HG02610 (cell line): ENCODE data around the gene ARL8B.
"Not testable (repeated sequence)": the region's sequence is repeated elsewhere in the genome, so short reads cannot be mapped to it uniquely, and the experiment has no call there.

Experiments used
- ATAC-seq: cut with Tn5 transposase; IDR thresholded peaks from one replicate; pipeline ENCODE4 v1.9.1; 2021; ENCODE audit warnings: mild to moderate bottlenecking, moderate library complexity; ENCODE audit not compliant: unreplicated experiment

The ARL8B gene

DNA sequence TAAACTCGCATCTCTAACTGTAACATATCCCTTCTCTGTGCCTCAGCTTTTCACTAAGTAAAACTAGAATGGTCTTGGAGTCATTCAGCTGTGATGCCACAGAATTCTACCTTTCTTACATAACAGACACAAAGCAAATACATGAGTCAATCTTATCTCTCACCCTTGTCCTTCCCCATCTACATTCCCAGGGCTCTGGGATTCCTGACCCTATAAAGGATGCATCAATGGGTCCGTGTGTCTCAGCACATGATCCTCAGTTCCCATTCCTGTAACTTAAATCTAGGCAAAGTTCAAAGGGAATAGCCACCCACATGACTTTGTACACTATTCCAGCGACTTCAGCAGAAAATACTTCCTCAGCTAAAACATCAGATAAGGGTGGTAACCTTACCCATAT is 11.8 kb upstream of the ARL8B start:
- ATAC-seq: no peak

DNA sequence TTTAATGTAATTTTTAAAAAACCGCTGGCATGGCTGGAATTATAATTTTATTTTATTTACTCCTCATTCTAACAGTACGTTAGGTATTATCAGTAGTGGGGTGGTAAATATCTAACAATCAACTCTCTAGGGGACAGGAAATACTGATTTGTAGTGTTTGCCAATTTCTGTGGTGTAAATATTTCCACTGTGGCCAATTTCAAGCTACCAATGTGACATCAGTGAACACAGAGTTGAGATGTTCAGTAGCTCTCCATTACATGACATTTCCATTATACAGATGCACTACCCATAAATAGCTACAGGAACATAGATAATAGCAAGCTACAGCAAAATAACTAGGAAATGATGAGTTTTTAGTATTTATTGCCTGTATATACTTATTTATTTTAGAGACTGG is 10.0 kb upstream of the ARL8B start:
- no peak for ATAC-seq

- ATAC-seq: not testable (repeated sequence)
These were observed 8.4 kb upstream of the ARL8B start for GRCh38 chr3:5113726-5114125.

DNA sequence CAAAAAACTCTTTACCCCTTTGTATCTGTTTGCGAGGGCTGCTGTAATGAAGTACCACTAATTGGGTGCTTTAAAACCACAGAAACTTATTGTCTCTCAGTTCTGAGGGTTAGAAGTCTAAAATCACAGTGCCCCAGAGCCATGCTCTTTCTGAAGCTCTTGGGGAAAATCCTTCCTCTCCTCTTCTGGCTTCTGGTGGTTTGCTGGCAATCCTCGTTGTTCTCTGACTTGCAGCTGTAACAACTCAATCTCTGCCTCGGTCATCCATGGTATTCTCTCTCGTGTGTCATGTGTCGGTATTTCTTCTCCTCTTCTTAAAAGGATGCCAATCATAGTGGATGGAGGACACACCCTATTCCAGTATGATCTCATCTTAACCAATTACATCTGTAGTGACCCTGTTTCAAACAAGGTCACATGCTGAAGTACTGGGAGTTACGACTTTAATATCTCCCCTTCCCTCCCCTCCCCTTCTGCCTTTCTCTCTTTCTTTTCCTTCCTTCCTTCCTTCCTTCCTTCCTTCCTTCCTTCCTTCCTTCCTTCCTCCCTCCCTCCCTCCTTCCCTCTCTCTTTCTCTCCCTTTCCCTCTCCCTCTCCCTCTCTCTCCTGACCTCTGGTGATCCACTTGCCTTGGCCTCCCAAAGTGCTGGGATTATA is 6.5 kb upstream of the ARL8B start:
- no peak for ATAC-seq

DNA sequence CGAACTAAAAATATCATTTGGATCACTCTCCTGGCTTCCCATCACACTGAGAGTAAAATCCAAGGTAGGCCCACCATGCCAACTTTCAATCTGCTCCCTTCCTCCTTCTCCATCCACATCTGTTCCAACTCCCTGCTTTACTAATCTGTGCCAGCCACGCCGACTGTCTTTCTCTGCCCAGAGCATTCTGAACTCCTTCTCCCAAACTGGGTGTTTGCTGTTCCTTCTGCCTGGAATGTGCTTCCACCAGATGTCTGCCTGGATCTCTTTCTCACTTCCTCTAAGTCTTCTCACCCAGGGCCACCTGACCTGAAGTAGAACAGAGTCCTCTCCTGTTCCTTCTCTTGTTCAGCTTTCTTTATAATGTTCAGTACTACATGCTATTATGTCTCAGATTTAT is 5.6 kb upstream of the ARL8B start:
- no peak for ATAC-seq

DNA sequence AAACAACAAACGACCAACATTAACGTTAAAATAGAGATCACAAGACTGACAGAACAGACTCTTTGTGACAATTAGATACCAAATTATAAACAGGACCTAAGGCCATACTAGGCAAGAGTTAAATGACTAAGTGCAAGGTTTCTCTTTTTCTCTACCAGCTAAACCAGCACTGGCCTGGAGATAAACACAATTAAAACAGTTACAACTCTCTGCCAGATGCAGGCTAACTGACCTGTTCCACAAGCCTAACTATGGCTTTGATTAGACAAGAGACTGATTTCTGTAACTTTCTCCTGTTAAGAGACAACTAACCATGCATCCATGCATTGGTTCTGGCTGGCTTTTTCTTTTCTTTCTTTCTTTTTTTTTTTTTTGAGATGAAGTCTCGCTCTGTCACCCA is 1.6 kb upstream of the ARL8B start:
- ATAC-seq: no peak

GRCh38 chr3:5122741-5123706 is 932 bp downstream of the ARL8B start:
- peak; percentile 40 for ATAC-seq

DNA sequence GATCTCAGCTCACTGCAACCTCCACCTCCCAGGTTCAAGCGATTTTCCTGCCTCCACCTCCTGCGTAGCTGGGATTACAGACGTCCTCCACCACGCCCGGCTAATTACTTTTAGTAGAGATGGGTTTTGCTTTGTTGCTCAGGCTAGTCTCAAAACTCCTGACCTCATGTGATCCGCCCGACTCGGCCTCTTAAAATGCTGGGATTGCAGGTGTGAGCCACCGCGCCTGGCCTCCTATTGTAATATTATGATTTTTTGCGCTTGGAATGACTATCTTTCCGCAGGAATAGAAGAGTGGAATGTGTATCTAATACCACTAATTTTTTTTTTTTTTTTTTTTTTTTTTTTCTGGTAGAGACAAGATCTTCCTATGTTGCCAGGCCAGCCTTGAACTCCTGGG is 1.8 kb downstream of the ARL8B start:
- no peak for ATAC-seq

DNA sequence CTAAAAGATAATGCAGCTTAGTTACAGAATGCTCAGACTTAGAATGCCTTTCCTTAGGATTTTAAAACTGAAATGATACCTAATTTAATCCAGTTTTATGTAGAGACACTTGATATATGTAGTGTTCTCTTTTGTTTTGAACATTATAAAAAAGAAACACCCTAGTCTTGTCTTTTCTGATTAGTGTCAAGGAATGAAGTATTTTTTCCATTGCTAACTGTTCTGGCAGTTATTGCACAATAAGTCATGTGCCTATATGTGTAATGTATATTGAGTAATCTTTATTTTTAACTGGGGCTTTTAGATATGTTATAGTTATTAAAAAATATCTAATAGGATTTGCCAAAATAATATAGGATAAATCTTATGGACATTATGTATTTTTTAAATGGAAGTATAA is 4.5 kb downstream of the ARL8B start:
- ATAC-seq: no peak

DNA sequence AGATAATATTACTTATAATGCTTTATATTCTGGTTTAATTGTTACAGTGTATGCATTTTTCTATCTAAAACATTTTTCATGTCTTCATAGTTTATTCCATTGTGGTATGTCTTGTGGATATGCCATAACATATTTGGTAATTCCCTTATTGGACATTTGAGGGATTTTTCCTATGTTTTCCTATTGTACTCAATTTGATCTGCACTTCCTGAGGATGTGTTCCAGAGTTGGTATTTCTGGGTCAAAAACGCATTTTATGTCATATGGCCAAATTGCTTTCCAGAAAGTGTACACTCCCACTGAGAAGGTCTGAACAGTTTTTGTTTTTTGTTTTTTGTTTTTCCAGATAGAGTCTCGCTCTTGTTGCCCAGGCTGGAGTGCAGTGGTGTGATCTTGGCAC is 6.8 kb downstream of the ARL8B start:
- ATAC-seq: no peak

GRCh38 chr3:5133239-5134018 is 11.3 kb downstream of the ARL8B start:
- no peak for ATAC-seq

DNA sequence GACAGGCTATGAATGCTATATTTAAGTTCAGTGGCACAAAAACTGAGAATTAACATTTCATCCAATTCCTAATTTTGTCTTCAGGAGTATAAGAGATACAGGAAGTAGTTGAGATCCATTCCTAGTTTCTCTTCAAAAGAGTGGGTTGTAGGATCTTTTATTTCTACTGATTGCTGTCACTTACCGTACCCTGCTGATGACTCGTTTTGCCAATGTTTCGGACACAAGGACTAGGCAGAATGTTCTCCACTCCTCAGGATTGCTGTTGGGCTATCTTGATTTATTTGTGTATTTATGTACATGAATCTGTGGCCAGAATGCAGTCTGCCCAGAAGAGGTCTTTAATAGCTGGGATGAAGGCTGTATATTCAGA is 11.9 kb downstream of the ARL8B start:
- ATAC-seq: no peak

GRCh38 chr3:5134499-5134898 is 12.4 kb downstream of the ARL8B start:
- ATAC-seq: no peak

- ATAC-seq: peak; percentile 47
These were observed 14.3 kb downstream of the ARL8B start for GRCh38 chr3:5136211-5136918.

GRCh38 chr3:5136919-5137429 is 14.9 kb downstream of the ARL8B start:
- no peak for ATAC-seq

DNA sequence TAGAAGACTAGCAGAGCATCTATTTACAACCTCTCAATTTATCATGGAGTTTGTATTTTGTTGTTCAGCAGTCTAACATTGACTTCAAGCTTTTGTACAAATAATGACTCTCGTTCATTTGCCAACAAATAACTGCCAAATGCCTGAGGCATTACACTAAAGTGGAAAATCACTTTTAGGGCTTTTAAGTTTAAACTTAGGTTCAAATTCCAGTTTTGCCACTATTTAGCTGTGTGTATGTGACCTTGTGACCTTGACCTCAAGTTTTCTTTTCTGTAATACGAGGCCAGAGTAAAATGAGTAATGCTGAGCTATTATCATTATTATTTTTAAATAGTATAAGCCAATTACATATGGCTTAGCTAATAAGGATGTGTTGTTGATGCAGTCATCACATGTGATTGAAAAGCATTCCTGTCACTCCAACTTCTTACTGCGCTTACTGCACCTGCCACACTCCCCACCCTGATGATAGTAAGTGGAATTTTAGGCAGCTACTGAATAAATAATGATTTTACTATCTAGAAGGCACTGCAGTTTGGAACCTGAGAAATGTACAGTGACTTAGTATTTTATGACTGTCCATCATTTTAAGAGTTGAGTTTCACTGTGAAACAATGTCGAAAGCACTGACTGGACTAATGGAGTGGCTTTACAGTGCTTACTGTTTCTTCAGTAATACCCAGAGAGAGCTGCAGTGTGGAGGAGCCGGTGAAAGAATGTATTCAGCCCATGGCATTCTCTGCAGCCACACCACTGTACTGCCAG is 16.3 kb downstream of the ARL8B start:
- no peak for ATAC-seq

GRCh38 chr3:5140230-5140621 is 18.1 kb downstream of the ARL8B start:
- ATAC-seq: peak; percentile 58

GRCh38 chr3:5140839-5141238 is 18.7 kb downstream of the ARL8B start:
- ATAC-seq: no peak

DNA sequence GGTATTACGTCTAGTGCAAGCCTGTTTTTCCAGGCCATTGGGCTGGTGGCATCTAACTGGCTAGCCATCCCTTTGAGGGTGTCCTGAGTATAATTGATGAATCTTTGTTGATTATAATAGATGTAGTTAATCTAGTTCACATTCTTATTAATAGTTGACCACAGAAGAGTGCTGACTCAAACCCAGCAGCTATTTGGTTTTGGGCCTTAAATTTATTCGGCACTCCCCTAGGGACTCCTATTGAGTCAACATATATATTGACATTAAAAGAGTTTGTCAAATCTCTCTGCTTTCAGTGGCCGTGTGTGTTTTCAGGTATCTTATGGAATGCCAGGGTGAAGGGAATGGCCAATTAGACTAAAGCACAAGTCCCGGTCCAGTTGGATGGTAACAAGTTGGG is 19.7 kb downstream of the ARL8B start:
- no peak for ATAC-seq

DNA sequence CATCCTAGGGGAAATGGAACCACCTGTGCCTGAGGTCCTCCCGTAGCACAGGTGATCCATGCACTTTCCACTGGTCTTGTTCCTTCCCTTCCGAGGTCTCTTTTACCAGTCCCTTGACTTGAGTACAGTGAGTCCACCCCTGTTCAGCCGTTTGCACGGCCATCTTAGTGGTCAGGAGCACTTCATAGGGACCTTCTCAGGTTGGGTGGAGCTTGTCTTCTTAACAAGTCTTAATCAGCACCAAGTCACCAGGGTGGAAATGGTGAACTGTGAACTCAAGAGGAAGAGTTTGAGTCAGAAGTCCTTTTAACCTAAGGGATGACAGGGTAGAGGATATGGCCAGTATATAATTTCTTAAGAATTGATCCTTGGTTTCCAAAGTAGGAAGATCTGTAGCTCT is 21.4 kb downstream of the ARL8B start:
- ATAC-seq: no peak
